HepG2 (cell line): ENCODE measurements around the gene STX1B. TPM values are rescaled to one million over a fixed set of nuclear protein-coding genes. Genes with fewer than 3 reads are reported as not detected.

Source experiments
- AGO1 ChIP-seq: fragments of 200-400 bp; formaldehyde crosslinking; IDR thresholded peaks from 2 replicates; pipeline ENCODE4 v1.6.1; 2017; ENCODE audit warnings: mild to moderate bottlenecking, low read depth, low read length, moderate library complexity; ENCODE audit not compliant: poor library complexity, severe bottlenecking
- ARNT2 ChIP-seq: sonication (generic); formaldehyde crosslinking; IDR thresholded peaks from 2 replicates; pipeline ENCODE4 v1.8.0; 2022; ENCODE audit warnings: mild to moderate bottlenecking, low read depth, missing genetic modification reagents, moderate library complexity
- ESRRA ChIP-seq: sonication (generic); formaldehyde crosslinking; IDR thresholded peaks from 2 replicates; pipeline ENCODE4 v1.5.1; 2020; ENCODE audit warnings: mild to moderate bottlenecking, low read depth, missing genetic modification reagents
- GPN1 ChIP-seq: sonication (generic); formaldehyde crosslinking; IDR thresholded peaks from 2 replicates; pipeline ENCODE4 v1.5.1; 2020; ENCODE audit warnings: missing genetic modification reagents, borderline replicate concordance
- HHEX ChIP-seq: IDR thresholded peaks from 2 replicates; pipeline ENCODE4 v1.6.1; 2016; ENCODE audit warnings: control low read depth
- HMGA1 ChIP-seq: sonication (generic); formaldehyde crosslinking; conservative IDR thresholded peaks from 2 replicates; pipeline ENCODE4 v1.4.0; 2020; ENCODE audit warnings: missing genetic modification reagents
- KDM2A ChIP-seq: sonication (generic); formaldehyde crosslinking; IDR thresholded peaks from 2 replicates; pipeline ENCODE4 v1.4.0; 2020; ENCODE audit warnings: low read depth, missing genetic modification reagents, borderline replicate concordance
- KMT2A ChIP-seq: sonication (generic); formaldehyde crosslinking; IDR thresholded peaks from 2 replicates; pipeline ENCODE4 v1.4.0; 2020; ENCODE audit warnings: missing genetic modification reagents
- MTF1 ChIP-seq: sonication (generic); formaldehyde crosslinking; IDR thresholded peaks from 2 replicates; pipeline ENCODE4 v1.5.0; 2020; ENCODE audit warnings: missing genetic modification reagents
- MYC ChIP-seq: sonication (generic); formaldehyde crosslinking; IDR thresholded peaks from 2 replicates; pipeline ENCODE4 v1.9.0; 2021; ENCODE audit warnings: missing genetic modification reagents, borderline replicate concordance
- NBN ChIP-seq: fragments of 450-650 bp; conservative IDR thresholded peaks from 2 replicates; pipeline ENCODE4 v1.6.1; 2017
- NFYC ChIP-seq: IDR thresholded peaks from 2 replicates; pipeline ENCODE4 v1.6.1; 2016; ENCODE audit warnings: missing genetic modification reagents, missing compliant biosample characterization
- NR2F6 ChIP-seq, 2 experiments: IDR thresholded peaks; 2 replicates each; pipeline ENCODE4 v1.6.1; 2016; ENCODE audit warnings: antibody characterized with exemption in 1 of 2, mild to moderate bottlenecking in 1 of 2
- PHB2 ChIP-seq: fragments of 450-650 bp; IDR thresholded peaks from 2 replicates; pipeline ENCODE4 v1.6.1; 2018; ENCODE audit not compliant: partially characterized antibody
- PLRG1 ChIP-seq: fragments of 450-650 bp; conservative IDR thresholded peaks from 2 replicates; pipeline ENCODE4 v1.6.1; 2016
- REL ChIP-seq: sonication (generic); formaldehyde crosslinking; conservative IDR thresholded peaks from 2 replicates; pipeline ENCODE4 v1.8.0; 2022; ENCODE audit warnings: mild to moderate bottlenecking, missing genetic modification reagents, moderate library complexity
- REXO4 ChIP-seq: sonication (generic); formaldehyde crosslinking; IDR thresholded peaks from 2 replicates; pipeline ENCODE4 v1.8.0; 2022; ENCODE audit warnings: missing genetic modification reagents, mild to moderate bottlenecking, borderline replicate concordance
- SIN3A ChIP-seq: IDR thresholded peaks from 2 replicates; pipeline ENCODE4 v1.6.1; 2011; ENCODE audit warnings: low read depth, mild to moderate bottlenecking, control low read depth, low read length, borderline replicate concordance
- SP4 ChIP-seq: sonication (generic); formaldehyde crosslinking; IDR thresholded peaks from 2 replicates; pipeline ENCODE4 v1.8.1; 2023; ENCODE audit warnings: mild to moderate bottlenecking, missing genetic modification reagents
- YEATS2 ChIP-seq: sonication (generic); formaldehyde crosslinking; IDR thresholded peaks from 2 replicates; pipeline ENCODE4 v1.4.0; 2020; ENCODE audit warnings: missing genetic modification reagents, borderline replicate concordance
- ZNF124 ChIP-seq: sonication (generic); formaldehyde crosslinking; IDR thresholded peaks from 2 replicates; pipeline ENCODE4 v1.4.0; 2020; ENCODE audit warnings: missing genetic modification reagents
- ZNF230 ChIP-seq: sonication (generic); formaldehyde crosslinking; IDR thresholded peaks from 2 replicates; pipeline ENCODE4 v1.4.0; 2020; ENCODE audit warnings: mild to moderate bottlenecking, missing genetic modification reagents
- ZNF557 ChIP-seq: sonication (generic); formaldehyde crosslinking; IDR thresholded peaks from 2 replicates; pipeline ENCODE4 v1.4.0; 2020; ENCODE audit warnings: missing genetic modification reagents
- ZNF703 ChIP-seq: sonication (generic); formaldehyde crosslinking; IDR thresholded peaks from 2 replicates; pipeline ENCODE4 v1.5.1; 2020; ENCODE audit warnings: missing genetic modification reagents, mild to moderate bottlenecking, moderate library complexity, borderline replicate concordance
- ZNF720 ChIP-seq: sonication (generic); formaldehyde crosslinking; IDR thresholded peaks from 2 replicates; pipeline ENCODE4 v1.4.0; 2020; ENCODE audit warnings: missing genetic modification reagents
- ZNF883 ChIP-seq: sonication (generic); formaldehyde crosslinking; IDR thresholded peaks from 2 replicates; pipeline ENCODE4 v1.5.1; 2020; ENCODE audit warnings: mild to moderate bottlenecking, missing genetic modification reagents; ENCODE audit errors: not compliant biosample characterization
- polyA plus RNA-seq, 8 experiments: library from polyadenylated mRNA; depleted of rRNA in 3 of 8; stranded (reverse) in 7 of 8; unstranded in 1 of 8; fragments of >200 nt; fragmentation: Illumina TruSeq in 4 of 8; extraction: Trizol in 4 of 8; gene quantifications; 2 replicates each; pipeline versions ENCODE4 v1.2.1 to v1.2.3, GENCODE V29; 2011 to 2016; ENCODE audit warnings: low read depth in 4 of 8, missing spikeins in 1 of 8, mixed read lengths in 1 of 8; ENCODE audit not compliant: insufficient read depth in 1 of 8
- total RNA-seq, 5 experiments: library from RNA; depleted of rRNA; stranded (reverse); fragments of >200 nt; fragmentation: Illumina TruSeq; extraction: Trizol; gene quantifications; 2 replicates each; pipeline ENCODE4 v1.2.3, GENCODE V29; 2016; ENCODE audit warnings: low read depth in 1 of 5
- TF ChIP-seq, protein P1 (sequence below): sonication (generic); formaldehyde crosslinking; IDR thresholded peaks from 2 replicates; pipeline ENCODE4 v1.4.0; 2020; ENCODE audit warnings: missing genetic modification reagents
- TF ChIP-seq, protein P2 (sequence below): IDR thresholded peaks from 2 replicates; pipeline ENCODE4 v1.6.1; 2016; ENCODE audit warnings: control low read depth

The STX1B gene
- total and polyA plus RNA-seq, 2 of the 13 experiments (the other 11 are each of a cell fraction or from before 2014, with no cell fraction given) = 2.1 to 3.0 TPM

DNA sequence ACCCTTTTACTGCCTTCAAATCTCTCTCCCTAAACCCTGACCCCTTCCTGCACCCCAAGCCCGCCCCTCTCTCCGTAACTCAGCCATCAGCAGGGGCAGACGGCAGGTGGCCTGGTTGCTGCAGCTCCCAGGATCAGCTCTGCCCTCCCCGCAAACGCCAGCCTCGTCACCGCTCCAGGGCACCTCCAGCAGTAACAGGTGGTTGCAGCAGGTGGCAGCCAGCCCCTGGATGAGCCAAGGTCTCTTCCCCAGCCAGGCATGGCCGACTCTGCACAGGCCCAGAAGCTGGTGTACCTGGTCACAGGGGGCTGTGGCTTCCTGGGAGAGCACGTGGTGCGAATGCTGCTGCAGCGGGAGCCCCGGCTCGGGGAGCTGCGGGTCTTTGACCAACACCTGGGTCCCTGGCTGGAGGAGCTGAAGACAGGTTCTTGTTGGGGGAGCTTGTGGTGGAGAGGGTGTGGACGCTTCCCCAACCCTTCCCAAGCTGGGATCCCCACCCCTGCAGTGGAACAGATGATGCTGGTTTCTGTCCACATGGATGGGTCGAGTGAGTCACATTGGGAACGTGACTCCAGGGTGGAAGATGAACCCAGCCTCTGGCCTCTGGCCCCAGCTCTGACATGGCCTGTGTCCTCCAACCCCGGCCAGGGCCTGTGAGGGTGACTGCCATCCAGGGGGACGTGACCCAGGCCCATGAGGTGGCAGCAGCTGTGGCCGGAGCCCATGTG, 24.9 kb downstream of the STX1B start (continued):
- TF ChIP-seq MYC (CRISPR knock-in tag) (peak; percentile 94), ZNF124 (CRISPR knock-in tag) (peak; percentile 20; the same call in 1 of the 2 replicates), HMGA1 (CRISPR knock-in tag) (no peak), GPN1 (CRISPR knock-in tag) (no peak), HHEX (no peak), YEATS2 (CRISPR knock-in tag) (0 out of 2 replicates have a peak, but pooled peaks have one; percentile 59), KDM2A (CRISPR knock-in tag) (peak; percentile 78), SP4 (CRISPR knock-in tag) (no peak; the same call in 1 of the 2 replicates), ZNF883 (CRISPR knock-in tag) (peak; percentile 97), NR2F6 (IDR thresholded peaks at IDR 0.05) (no peak), NR2F6 (CRISPR knock-in tag; IDR thresholded peaks at IDR 0.05) (no peak), ZNF230 (CRISPR knock-in tag) (peak; percentile 81), NFYC (0 out of 2 replicates have a peak, but pooled peaks have one; percentile 7), REL (CRISPR knock-in tag) (peak; percentile 71; the same call in 1 of the 2 replicates), AGO1 (no peak), NBN (no peak), PLRG1 (no peak), PHB2 (no peak), ARNT2 (CRISPR knock-in tag) (peak; percentile 61; the same call in 1 of the 2 replicates), ESRRA (CRISPR knock-in tag) (peak; percentile 85), ZNF703 (CRISPR knock-in tag) (0 out of 2 replicates have a peak, but pooled peaks have one; percentile 21), SIN3A (0 out of 2 replicates have a peak, but pooled peaks have one; percentile 12), REXO4 (CRISPR knock-in tag) (0 out of 2 replicates have a peak, but pooled peaks have one; percentile 51), ZNF557 (no peak), KMT2A (CRISPR knock-in tag) (no peak; the same call in 1 of the 2 replicates), ZNF720 (CRISPR knock-in tag) (no peak), MTF1 (CRISPR knock-in tag) (peak; percentile 61; the same call in 1 of the 2 replicates)
- TF ChIP-seq, protein P1, sequence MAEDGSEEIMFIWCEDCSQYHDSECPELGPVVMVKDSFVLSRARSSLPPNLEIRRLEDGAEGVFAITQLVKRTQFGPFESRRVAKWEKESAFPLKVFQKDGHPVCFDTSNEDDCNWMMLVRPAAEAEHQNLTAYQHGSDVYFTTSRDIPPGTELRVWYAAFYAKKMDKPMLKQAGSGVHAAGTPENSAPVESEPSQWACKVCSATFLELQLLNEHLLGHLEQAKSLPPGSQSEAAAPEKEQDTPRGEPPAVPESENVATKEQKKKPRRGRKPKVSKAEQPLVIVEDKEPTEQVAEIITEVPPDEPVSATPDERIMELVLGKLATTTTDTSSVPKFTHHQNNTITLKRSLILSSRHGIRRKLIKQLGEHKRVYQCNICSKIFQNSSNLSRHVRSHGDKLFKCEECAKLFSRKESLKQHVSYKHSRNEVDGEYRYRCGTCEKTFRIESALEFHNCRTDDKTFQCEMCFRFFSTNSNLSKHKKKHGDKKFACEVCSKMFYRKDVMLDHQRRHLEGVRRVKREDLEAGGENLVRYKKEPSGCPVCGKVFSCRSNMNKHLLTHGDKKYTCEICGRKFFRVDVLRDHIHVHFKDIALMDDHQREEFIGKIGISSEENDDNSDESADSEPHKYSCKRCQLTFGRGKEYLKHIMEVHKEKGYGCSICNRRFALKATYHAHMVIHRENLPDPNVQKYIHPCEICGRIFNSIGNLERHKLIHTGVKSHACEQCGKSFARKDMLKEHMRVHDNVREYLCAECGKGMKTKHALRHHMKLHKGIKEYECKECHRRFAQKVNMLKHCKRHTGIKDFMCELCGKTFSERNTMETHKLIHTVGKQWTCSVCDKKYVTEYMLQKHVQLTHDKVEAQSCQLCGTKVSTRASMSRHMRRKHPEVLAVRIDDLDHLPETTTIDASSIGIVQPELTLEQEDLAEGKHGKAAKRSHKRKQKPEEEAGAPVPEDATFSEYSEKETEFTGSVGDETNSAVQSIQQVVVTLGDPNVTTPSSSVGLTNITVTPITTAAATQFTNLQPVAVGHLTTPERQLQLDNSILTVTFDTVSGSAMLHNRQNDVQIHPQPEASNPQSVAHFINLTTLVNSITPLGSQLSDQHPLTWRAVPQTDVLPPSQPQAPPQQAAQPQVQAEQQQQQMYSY (CRISPR knock-in tag) = no peak
- TF ChIP-seq, protein P2, sequence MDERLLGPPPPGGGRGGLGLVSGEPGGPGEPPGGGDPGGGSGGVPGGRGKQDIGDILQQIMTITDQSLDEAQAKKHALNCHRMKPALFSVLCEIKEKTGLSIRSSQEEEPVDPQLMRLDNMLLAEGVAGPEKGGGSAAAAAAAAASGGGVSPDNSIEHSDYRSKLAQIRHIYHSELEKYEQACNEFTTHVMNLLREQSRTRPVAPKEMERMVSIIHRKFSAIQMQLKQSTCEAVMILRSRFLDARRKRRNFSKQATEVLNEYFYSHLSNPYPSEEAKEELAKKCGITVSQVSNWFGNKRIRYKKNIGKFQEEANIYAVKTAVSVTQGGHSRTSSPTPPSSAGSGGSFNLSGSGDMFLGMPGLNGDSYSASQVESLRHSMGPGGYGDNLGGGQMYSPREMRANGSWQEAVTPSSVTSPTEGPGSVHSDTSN = no peak
